Stimulated activated CD8-positive, alpha-beta memory T cell treated with anti-CD3 and anti-CD28 coated beads, Interleukin-15, amount 100 ng/mL, for 1 hour (primary cell): ENCODE data around the gene GRIA1.

ENCODE experiments used
- DNase-seq: peaks from one replicate; pipeline ENCODE4 v3.0.0-alpha.2; 2020; ENCODE audit warnings: low read depth

The GRIA1 gene

DNA sequence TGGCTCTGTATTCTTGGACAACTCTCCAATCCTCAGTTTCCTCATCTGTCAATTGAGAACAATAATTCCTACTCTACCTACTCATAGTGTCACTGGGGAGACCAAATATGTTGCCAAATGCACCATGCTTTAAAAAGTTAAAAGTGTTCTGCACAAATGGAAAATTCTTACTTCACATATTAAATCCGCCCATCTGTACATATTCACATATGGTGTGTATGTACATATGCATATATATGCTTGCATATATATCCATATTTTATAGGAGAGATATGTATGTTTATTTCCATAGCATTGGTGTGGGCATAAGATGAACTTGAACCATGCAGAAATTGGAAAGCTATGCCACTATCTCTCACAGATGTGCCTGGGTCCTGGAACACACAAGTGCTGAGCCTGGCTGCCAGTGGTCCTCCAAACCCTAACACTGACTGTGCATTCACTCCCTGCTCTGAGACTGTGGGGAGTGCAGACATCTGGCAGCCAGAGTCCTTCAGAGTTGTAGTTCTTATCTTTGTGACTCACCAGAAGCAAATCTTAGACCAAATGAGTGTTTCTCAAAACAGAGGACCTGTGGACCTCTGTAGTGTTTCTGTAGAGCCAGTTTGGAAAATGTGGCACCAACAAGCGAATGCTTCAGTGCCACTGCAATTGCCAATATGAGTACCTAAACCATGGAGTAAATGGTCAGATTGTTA, 168.7 kb downstream of the GRIA1 start:
- DNase-seq = no peak

DNA sequence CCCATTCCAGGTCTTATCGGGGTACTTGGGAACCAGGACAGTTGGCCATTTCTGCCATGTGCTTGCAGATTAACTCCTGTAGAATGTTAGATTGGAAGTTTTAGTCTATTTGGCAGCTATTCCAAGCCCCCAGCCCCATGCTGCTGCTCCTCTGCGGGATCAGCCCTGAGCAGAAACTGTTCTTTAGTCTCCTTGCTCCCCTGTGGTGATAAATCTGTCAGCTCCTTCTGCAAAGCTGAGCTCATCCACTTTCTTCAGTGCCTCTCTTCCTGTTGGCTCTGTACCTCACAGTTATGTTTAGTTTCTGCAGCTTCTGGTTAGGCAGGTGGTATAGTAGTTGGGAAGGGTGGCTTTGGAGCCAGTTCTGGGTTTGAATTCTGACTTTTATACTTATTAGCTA, 170.4 kb downstream of the GRIA1 start:
- DNase-seq = no peak

DNA sequence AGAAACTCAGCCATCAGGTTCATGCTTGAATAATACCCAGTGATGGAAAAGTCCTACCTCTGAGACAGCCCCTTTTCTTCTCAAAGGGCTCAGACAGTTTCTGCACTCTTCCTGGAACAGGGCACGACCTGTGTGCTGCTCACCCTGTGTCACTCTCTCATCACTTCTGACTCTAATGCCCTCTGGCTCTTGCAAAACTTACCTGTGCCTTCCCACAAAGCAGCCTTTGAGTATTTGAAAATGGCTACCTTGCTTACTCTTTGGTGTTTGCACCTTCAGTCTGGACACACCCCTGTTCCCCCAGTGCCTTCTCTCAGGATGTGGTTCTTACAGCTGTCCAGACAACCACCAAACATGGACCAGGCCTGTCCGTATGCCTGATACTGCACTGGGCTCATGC, 171.4 kb downstream of the GRIA1 start:
- DNase-seq = no peak

DNA sequence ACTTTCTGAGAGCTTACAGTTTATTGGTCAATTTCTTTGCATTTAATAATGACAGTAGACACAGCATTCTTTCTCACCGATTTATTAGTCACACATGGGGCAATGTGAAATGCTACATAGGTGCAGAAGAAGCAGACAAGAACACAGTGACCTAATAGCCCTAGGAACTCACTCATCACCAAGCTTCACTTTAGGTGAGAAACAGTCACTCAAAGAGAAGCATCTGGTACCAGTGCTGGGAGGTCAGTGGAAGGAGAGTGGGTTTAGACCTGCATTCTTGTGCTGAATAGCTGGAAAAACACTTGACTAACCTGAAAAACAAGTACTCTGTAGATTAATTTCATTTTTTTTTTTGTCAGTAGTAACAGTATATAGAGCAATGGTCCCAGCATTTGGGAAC, 179.6 kb downstream of the GRIA1 start:
- DNase-seq = no peak

DNA sequence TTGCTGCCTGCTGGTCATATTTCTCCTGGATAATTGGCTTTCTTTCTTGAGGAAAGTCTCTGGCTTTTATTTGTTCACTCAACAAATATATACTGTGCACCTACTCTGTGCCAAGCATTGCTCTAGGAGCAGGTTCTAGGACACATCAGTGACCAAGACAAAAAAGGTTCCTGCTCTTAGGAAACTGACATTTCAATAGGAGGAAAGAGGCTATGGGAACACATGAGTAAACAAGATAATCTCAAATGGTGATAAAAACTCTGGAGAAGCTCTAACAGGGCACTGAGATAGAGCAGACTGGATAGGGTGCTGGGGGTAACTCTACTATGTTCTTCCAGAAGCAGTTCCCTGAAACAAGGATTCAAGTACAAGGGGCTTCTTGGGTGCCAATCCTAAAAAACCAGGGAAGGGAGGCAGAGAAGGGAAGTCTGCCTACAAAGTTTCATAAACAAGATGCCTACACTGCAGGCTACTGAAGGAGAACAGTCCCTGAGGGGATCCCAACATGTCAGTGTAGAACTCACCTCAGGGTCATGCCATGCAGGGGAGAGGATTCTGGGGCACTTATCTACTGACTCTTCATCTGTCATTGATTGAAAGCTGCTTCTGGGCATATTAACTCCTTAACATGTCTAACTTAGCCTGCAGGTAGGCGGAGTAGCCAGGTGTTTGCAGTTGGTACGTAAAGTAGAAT, 181.3 kb downstream of the GRIA1 start:
- no peak for DNase-seq

DNA sequence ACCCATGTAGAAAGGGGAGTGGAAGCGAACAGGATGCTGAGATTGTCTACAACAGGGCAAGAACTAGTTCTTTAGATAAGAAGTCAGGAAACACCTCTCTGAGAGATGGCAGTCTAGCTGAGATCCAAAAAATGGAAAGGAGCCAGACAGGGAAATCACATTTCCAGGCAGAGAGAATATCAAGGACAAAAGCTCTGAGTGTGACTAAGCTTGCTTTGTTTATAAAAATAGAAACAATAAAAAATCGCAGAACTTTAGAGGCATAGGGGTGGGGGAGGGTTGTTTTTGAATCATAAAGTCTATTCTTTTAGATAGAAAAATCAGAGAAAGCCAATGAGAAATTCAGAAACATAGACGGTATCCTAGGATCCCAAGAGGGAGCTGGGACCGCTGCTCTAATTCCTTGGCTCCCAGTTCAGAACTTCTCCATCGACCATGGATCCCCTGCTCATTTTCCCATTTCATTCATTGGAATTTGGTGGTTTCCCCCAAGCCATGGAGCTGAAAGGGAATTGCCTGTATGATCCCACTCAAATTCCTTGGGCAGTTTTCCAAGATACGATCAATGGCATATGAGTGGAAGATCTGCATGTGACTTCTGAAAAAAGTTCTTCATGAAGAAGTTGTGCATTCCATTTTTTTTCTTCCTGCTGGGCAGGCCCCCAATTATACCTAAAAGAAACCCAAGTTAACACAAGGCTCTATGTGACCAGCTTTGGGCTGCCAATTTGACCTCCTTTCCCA, 182.0 kb downstream of the GRIA1 start:
- no peak for DNase-seq

DNA sequence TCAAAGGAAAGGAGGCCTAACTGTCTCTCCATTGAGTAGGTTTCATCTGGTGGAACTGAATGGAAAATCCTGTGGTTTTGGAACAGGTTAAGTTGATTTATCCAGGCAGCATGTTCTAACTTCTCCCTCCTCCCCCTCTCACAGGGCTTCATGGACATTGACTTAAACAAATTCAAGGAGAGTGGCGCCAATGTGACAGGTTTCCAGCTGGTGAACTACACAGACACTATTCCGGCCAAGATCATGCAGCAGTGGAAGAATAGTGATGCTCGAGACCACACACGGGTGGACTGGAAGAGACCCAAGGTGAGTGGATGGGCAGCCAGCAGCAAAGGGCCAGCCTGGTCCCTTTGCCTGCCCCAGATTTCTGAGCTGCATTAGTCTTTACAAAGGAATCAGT, 183.9 kb downstream of the GRIA1 start:
- no peak for DNase-seq

DNA sequence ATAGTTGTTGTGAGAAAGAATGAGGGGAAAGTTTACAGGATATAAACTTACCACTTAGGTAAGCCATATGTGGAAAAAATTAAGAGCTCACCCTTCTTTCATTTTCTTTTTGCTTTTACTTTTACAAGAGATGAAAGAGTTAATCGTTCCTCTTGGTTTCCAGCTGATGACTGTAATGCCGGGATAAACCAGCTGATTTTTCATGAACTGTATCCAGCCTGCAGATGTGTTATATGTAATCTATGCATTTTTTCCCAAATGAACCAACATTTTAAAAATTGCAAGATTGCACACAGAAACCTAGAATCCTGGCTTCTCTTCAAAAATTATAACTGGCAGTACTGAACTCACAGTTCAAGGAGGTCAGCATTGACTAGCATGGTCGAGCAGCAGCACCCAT, 185.9 kb downstream of the GRIA1 start:
- no peak for DNase-seq

DNA sequence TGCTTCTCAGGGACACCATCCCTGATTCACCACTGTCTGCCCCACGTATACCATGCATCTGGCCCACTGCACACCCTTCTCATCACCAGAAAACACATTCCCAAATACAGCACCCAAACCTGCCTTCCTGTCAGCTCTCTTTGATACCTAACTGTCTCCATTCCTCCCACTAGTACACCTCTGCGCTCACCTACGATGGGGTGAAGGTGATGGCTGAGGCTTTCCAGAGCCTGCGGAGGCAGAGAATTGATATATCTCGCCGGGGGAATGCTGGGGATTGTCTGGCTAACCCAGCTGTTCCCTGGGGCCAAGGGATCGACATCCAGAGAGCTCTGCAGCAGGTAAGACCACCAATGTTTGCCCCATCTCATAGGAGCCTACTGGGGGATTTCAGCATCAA, 186.4 kb downstream of the GRIA1 start:
- no peak for DNase-seq

DNA sequence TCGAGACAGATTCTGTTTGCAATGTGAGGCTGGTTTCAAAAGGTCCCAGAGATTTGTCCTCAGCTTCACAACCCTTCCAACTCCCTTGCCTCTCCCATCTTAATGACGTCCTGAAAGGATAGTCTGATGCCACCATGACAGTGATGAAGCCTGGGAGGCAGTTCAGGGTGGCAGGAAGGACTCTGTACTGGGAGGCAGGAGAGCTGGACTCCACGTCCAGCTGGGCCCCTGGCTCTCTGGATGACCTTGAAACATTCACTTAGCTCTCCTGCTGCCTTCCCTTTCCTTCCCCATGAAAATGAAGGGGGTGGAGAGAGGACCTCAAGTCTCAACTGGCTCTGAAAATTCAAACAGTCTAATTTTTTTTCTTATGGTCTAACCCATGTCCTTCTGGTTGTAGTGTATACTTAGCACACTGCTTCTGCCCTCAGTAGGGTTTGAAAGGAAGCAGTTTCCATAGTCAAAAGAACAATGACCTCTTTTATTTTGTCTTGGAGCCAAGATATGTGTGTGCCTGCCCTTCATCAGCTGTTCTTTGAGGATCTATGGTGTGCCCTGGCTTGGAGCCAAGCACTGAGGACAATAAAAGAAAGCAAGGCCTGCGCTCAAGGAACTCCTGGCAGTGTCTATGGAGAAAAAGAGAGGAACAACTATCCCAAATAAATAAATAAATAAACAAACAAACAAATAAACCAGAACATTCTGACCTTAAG, 188.3 kb downstream of the GRIA1 start:
- no peak for DNase-seq

DNA sequence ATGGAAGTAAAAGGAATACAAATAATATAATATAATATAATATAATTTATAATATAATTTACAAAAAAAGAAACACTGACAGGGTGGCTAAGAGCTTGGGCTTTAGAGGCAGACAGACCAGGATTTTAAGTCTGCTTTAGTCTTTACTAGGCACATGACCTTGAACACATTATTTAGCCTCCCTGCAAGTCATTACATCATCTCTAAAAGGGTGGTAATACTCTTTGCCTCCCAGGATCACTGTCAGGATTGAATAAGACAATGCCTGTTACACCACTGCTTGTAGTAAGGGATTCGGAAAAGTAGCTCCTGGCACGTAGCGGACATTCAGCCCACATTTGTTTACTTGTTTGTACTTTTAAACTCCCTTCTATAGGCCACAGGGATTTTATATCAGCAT, 199.8 kb downstream of the GRIA1 start:
- no peak for DNase-seq

DNA sequence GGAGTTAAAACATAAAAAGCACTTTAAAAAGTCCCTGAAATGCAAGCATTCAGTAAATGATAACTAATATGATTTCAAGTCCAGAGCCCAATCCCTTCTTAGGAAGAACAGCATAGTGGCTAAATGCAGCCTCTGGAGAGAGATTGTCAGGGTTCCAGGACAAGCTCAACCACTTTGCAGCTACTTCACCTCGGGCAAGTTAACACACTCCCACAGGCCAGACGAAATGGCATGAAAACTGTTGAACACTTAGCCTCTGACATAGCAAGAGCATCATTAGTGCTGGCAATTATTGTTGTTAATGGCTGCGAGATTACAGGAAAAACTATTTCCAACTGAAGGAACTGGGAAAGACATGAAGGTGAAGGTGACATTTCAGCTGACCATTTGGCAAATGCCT, 205.8 kb downstream of the GRIA1 start:
- DNase-seq = no peak

DNA sequence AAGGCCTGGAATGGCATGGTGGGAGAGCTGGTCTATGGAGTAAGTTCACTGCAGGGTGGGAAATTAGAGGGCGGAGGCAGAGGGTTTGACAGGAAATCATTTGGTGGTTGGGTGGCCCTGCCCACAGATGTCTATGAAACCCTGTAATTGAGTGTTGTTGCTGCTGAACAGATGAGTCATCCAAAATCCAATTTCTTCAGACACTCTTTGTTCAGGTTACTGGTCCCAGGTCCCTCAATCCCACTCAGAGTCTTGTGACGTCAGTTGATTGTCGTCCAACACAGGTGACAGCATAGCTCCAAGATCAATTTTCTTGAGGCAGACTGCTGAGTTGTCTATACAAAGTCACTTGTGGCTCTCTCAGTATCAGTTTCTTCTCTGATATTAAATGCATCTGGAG, 208.6 kb downstream of the GRIA1 start:
- DNase-seq = no peak

DNA sequence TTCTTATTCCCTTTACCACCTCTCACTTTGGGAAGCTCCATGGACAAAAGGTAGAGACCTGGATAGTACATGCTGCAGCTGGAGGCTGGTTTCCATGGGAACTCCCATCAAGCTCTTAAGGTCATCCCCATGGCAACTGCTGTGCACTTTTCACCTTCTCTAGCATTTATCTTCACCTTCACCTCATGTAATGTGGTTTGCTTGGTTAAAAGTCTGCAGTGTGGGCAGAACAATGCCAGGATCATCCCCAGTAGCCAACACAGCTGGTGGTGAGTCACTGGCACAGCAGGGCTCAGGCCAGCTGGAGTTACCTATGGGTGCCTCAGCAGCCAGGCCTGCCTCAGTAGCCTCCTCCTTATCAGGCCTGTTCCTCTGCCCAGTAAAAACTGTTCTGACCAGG, 210.5 kb downstream of the GRIA1 start:
- DNase-seq = no peak

DNA sequence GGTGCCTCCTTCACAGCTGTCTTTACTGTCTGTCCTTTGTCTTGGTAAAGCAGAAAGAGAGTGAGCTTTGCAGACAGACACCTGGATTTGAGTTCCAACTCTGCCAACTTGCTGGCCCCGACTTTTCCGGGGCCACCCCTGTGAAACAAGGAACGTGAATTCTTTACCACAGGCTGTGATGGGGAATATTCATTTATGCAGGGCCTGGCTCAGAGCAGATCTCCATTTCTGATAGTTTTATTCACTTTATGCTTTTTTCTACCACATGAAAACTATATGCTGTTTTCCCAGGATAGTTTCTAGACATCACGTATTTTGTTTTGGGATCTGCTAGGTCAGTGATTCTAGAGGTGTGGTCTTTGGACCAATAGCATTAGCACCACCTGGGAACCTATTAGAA, 211.8 kb downstream of the GRIA1 start:
- no peak for DNase-seq

DNA sequence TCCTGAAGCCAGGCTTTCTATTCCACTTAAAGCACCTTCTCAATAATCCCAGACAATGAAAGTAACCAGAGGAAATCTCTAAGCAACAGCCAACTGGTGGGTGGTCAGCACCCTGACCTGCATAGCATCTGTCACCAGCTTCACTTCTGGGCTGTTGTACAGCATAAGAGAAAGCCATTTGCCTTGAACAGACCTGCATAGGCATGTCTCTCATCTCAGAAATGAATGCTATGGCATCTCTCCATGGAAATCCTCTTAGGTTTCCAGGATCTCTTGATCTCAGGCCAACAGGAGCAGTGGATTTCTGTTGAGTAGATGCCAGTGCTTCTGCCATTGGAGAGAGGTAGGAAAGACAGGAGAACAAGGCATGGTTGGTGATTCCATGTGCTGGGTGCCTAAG, 213.6 kb downstream of the GRIA1 start:
- no peak for DNase-seq

DNA sequence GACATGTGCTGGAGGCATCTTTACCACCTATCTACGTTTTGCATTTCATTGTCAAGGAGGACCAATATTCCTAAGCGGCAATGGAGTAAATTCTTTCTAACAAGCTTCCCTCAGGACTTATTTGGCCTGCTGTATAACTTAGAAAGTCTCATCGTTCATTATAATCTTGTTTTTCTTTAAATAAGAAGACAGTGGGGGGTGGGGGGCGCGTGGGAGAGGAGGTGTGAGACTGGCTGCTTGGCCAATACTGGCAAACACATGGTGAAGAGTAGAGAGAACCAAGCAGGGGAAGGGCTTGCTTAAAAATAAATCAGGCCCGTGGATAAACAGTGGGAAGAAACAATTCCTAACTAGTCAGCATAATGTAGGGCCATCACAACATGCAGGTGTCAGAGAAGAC, 217.2 kb downstream of the GRIA1 start:
- DNase-seq = no peak

DNA sequence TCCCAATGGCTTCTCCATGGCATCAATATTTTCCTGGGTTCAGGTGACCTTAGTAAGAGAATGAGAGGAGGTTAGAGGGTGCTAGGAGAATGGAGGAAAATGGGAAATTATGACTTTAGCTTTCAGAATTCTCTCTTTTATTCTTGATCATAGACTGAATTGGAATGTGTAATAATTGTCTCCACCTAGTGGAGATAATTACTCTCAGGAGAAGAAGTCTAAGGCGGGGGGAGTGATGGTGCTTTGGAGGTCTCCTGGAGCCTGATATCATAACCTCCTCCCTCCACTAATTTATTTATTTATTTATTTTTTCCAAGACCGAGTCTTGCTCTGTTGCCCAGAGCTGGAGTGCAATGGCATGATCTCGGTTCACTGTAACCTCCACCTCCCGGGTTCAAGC, 221.3 kb downstream of the GRIA1 start:
- no peak for DNase-seq

DNA sequence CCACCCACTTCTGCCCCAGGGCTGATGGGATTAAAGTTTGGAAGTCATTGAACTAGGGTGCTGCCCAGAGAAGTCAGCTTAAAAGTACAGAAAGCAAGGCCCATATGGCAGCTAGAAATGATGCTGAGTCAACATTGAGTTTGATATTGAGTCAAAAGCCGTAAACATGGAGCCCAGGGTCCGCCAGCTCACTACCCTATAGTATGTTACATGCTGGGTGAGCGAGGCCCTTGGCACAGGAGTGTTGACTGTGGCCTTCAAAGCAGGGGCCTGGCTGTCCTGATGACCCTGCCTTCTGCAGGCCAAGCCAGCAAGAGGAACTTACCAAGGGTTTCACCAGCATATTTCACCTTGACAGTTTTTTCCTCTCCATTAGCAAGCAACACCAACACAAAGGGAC, 222.5 kb downstream of the GRIA1 start:
- no peak for DNase-seq

DNA sequence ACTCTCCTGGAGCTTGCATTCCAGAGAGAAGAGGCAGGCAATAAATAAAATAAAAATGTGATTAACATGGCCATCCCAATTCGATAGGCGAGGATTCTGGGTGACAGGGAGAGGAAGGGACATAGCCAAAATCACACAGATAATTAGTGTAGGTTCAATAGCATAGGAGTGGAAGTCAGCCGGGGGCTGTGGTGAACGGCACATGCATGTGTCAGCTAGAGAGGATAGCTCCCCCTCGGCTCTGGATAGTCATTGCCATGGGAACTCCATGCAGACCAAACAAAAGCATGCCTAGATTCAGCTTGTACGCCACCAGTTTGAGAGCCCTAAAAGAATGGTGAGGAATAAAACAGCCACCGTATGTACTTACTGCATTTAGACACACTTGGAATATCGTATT, 223.5 kb downstream of the GRIA1 start:
- DNase-seq = no peak

DNA sequence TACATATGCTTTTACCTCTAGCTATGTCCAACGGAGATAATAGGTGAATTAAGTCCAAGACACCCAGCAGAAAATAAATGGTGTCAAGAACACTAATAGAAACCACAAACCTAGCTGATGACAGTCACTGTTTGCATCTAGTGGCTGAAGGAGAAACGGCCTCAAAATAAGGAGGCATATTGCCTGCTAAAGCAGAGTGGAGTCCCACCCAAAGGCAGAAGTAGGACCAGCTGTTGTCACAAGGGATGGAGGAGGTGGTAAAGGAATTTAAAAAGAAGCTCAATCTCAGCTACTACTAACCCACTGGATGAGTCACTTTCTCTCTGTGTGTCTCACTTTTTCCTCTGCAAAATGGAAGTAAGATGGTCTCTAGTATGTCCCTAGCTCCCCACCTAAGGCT, 224.3 kb downstream of the GRIA1 start:
- DNase-seq = no peak

DNA sequence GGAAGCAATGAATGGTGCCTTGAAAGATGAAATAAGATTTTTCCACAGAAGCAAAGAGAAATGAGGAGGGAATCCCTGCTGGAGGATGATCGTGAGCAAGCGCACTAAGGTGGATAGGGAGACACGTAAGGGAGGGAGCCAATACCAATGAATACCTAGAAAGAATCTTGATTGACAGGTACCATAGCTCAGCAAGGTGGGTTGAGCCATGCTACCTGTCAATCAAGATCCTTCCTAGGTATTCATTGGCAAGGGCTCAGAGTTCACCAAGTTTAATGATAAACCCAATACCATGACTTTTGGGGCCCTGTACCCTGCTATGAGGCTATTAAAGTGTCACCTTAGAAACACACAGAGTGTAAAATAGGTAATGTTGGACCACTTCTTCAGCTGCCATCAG, 226.8 kb downstream of the GRIA1 start:
- DNase-seq = no peak

DNA sequence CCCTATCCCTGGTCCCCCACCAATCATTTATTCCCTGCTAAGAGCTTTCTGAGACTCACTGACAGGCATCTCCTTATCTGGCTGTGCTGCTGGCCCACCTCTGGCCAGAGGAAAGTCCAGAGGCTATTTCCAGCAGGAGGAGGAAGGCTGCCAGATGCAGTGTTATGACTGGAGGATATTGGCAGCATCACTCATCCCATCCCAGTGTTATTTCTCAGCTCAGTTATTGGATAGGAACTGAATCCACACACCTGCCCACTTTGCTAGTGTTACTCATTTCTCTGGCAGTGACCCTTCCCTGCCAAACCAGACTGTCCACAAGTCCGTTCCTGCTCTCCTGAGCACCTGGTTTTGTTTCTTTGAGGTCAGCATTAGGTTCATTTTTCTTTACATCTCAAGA, 228.2 kb downstream of the GRIA1 start:
- DNase-seq = no peak
